GM23338 (cell line): ENCODE results near the gene KIR2DL1. TPM values are rescaled to one million over a fixed set of nuclear protein-coding genes. Genes with fewer than 3 reads are reported as not detected.
"Not testable (repeated sequence)": the region's sequence is repeated elsewhere in the genome, so short reads cannot be mapped to it uniquely, and the experiment has no call there.

Experiments
- ATAC-seq: fragments of 200-7000 bp; cut with Tn5 transposase; 3 replicates; pipeline ENCODE4 v1.9.1; 2020
- DNase-seq: peaks from one replicate; pipeline ENCODE4 v3.0.0-alpha.2; 2015; ENCODE audit warnings: low spot score
- H2AFZ ChIP-seq: fragments of 200-600 bp; sonication (generic); 2 replicates; pipeline ENCODE4 v1.8.0; 2016; ENCODE audit warnings: antibody characterized with exemption, mild to moderate bottlenecking, moderate library complexity
- H3F3A ChIP-seq: fragments of 200-600 bp; sonication (generic); replicated peaks from 2 replicates; pipeline ENCODE4 v1.8.0; 2017; ENCODE audit warnings: antibody characterized with exemption, mixed run types, low read depth
- H3K27ac ChIP-seq: fragments of 200-600 bp; sonication (generic); 2 replicates; pipeline ENCODE4 v1.6.1; 2016; ENCODE audit warnings: low read depth
- H3K27me3 ChIP-seq: fragments of 200-600 bp; sonication (generic); 2 replicates; pipeline ENCODE4 v1.8.0; 2016; ENCODE audit warnings: mild to moderate bottlenecking, mixed run types, moderate library complexity; ENCODE audit not compliant: insufficient read depth
- H3K36me3 ChIP-seq: fragments of 200-600 bp; sonication (generic); 2 replicates; pipeline ENCODE4 v1.8.0; 2016; ENCODE audit warnings: mild to moderate bottlenecking; ENCODE audit not compliant: insufficient read depth
- H3K4me1 ChIP-seq: fragments of 200-600 bp; sonication (generic); 2 replicates; pipeline ENCODE4 v1.8.0; 2016; ENCODE audit warnings: mild to moderate bottlenecking, moderate library complexity; ENCODE audit not compliant: insufficient read depth
- H3K4me2 ChIP-seq: fragments of 200-600 bp; sonication (generic); 2 replicates; pipeline ENCODE4 v1.7.1; 2017; ENCODE audit warnings: mixed run types
- H3K4me3 ChIP-seq: fragments of 200-600 bp; sonication (generic); 2 replicates; pipeline ENCODE4 v1.6.1; 2016; ENCODE audit warnings: mixed run types
- H3K79me2 ChIP-seq: fragments of 200-600 bp; sonication (generic); replicated peaks from 2 replicates; pipeline ENCODE4 v1.8.0; 2017; ENCODE audit warnings: mild to moderate bottlenecking; ENCODE audit not compliant: insufficient read depth
- H3K9me2 ChIP-seq: fragments of 200-600 bp; sonication (generic); 2 replicates; pipeline ENCODE4 v1.8.0; 2017; ENCODE audit not compliant: insufficient read depth
- H4K20me1 ChIP-seq: fragments of 200-600 bp; sonication (generic); replicated peaks from 2 replicates; pipeline ENCODE4 v1.8.0; 2017; ENCODE audit warnings: mild to moderate bottlenecking; ENCODE audit not compliant: insufficient read depth
- H3K27ac Mint-ChIP-seq: 2 replicates; pipeline ENCODE4 v1.8.0; 2020; ENCODE audit warnings: inconsistent platforms, mild to moderate bottlenecking, moderate library complexity, mixed read lengths
- H3K27me3 Mint-ChIP-seq: 3 replicates; pipeline ENCODE4 v1.8.0; 2022; ENCODE audit warnings: low read depth, mild to moderate bottlenecking, moderate library complexity, mixed read lengths, inconsistent platforms; ENCODE audit not compliant: insufficient read depth, poor library complexity
- H3K36me3 Mint-ChIP-seq: 3 replicates; pipeline ENCODE4 v1.8.0; 2021; ENCODE audit warnings: low read depth, mild to moderate bottlenecking, inconsistent platforms, moderate library complexity, mixed read lengths
- H3K4me1 Mint-ChIP-seq: 3 replicates; pipeline ENCODE4 v1.8.0; 2020; ENCODE audit warnings: mild to moderate bottlenecking, inconsistent platforms, mixed read lengths
- H3K4me3 Mint-ChIP-seq: 3 replicates; pipeline ENCODE4 v1.8.0; 2021; ENCODE audit warnings: moderate library complexity, mild to moderate bottlenecking, inconsistent platforms, mixed read lengths
- H3K9me3 Mint-ChIP-seq: 3 replicates; pipeline ENCODE4 v1.8.0; 2020; ENCODE audit warnings: moderate library complexity, mild to moderate bottlenecking, inconsistent platforms, mixed read lengths
- polyA plus RNA-seq: library from polyadenylated mRNA; unstranded; fragments of >200 nt; fragmentation: Nextera tagmentation; extraction: Ambion mirVana; gene quantifications from 2 replicates; pipeline ENCODE4 v1.2.1, GENCODE V29; 2016
- small RNA-seq: library from RNA; depleted of rRNA; stranded (forward); fragments of <200 nt; gene quantifications from one replicate; pipeline ENCODE3, GENCODE V24; 2014; ENCODE audit warnings: low replicate concordance
- total RNA-seq: library from RNA; depleted of rRNA; stranded (reverse); fragments of >200 nt; shearing (Covaris generic); gene quantifications from 2 replicates; pipeline ENCODE4 v1.2.3, GENCODE V29; 2014; rRNA removed

Gene KIR2DL1
- total and polyA plus RNA-seq, 2 experiments from 2014 or later, result not detected

DNA sequence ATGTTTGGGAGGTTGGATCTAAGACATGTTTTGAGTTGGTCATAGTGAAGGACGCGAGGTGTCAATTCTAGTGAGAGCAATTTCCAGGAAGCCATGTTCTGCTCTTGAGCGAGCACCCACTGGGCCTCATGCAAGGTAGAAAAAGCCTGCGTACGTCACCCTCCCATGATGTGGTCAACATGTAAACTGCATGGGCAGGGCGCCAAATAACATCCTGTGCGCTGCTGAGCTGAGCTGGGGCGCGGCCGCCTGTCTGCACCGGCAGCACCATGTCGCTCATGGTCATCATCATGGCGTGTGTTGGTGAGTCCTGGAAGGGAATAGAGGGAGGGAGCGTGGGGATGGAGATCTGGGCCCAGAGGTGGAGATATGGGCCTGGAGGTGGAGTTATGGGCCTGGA, 62.9 kb downstream of the KIR2DL1 start, which contains the start of gene KIR2DS4:
TSS of gene KIR2DS4 (plus strand) at position 181 of the 400 bp plus-strand sequence.
- not testable (repeated sequence) for H3K4me1 ChIP-seq, H2AFZ ChIP-seq, H3K4me2 ChIP-seq, DNase-seq, H3K36me3 ChIP-seq, H3K27ac ChIP-seq, H3K4me3 Mint-ChIP-seq, H4K20me1 ChIP-seq, H3K27me3 Mint-ChIP-seq, H3K9me2 ChIP-seq, H3K4me1 Mint-ChIP-seq, H3K4me3 ChIP-seq, H3K27ac Mint-ChIP-seq, H3F3A ChIP-seq, H3K27me3 ChIP-seq, H3K79me2 ChIP-seq, ATAC-seq
- Mint-ChIP-seq H3K9me3 (peaks cover 96% of the 10 kb centered on the region), H3K36me3 (peaks cover 55% of the 10 kb centered on the region)

Small RNAs within 50 kb of the gene (small RNA-seq; reads per million reads assigned to genes)
- gene KIR3DP1, result not detected

Other genes starting within 250 kb of the KIR2DL1 start
- not detected in 2 replicates for gene LILRA2, start 196.0 kb upstream of the KIR2DL1 start, total RNA-seq
- not detected in 2 replicates for gene LILRA2, start 196.0 kb upstream of the KIR2DL1 start, polyA plus RNA-seq
- not detected in 2 replicates for gene LILRA1, start 176.2 kb upstream of the KIR2DL1 start, total RNA-seq
- not detected in 2 replicates for gene LILRA1, start 176.2 kb upstream of the KIR2DL1 start, polyA plus RNA-seq
- gene LILRB1, start 139.3 kb upstream of the KIR2DL1 start, total RNA-seq, result 0.14 TPM in 1 of 2 replicates, not detected in the other
- 0.12 TPM in 1 of 2 replicates, not detected in the other for gene LILRB1, start 139.3 kb upstream of the KIR2DL1 start, polyA plus RNA-seq
- not detected in 2 replicates for gene LILRB4, start 106.8 kb upstream of the KIR2DL1 start, total RNA-seq
- not detected in 2 replicates for gene LILRB4, start 106.8 kb upstream of the KIR2DL1 start, polyA plus RNA-seq
- not detected in 2 replicates for gene KIR3DL3, start 45.4 kb upstream of the KIR2DL1 start, total RNA-seq
- not detected in 2 replicates for gene KIR3DL3, start 45.4 kb upstream of the KIR2DL1 start, polyA plus RNA-seq
- gene KIR2DL3, start 31.3 kb upstream of the KIR2DL1 start, total RNA-seq, result not detected in 2 replicates
- not detected in 2 replicates for gene KIR2DL3, start 31.3 kb upstream of the KIR2DL1 start, polyA plus RNA-seq
- not detected in 2 replicates for gene KIR2DL4, start 33.8 kb downstream of the KIR2DL1 start, total RNA-seq
- not detected in 2 replicates for gene KIR2DL4, start 33.8 kb downstream of the KIR2DL1 start, polyA plus RNA-seq
- not detected in 2 replicates for gene KIR3DL1, start 46.7 kb downstream of the KIR2DL1 start, total RNA-seq
- gene KIR3DL1, start 46.7 kb downstream of the KIR2DL1 start, polyA plus RNA-seq, result not detected in 2 replicates
- not detected in 2 replicates for gene KIR2DS4, start 62.9 kb downstream of the KIR2DL1 start, total RNA-seq
- gene KIR2DS4, start 62.9 kb downstream of the KIR2DL1 start, polyA plus RNA-seq, result not detected in 2 replicates
- gene KIR3DL2, start 80.7 kb downstream of the KIR2DL1 start, total RNA-seq, result not detected in 2 replicates
- not detected in 2 replicates for gene KIR3DL2, start 80.7 kb downstream of the KIR2DL1 start, polyA plus RNA-seq
- not detected in 2 replicates for gene FCAR, start 104.4 kb downstream of the KIR2DL1 start, total RNA-seq
- gene FCAR, start 104.4 kb downstream of the KIR2DL1 start, polyA plus RNA-seq, result not detected in 2 replicates
- 0.78 and 2.0 TPM in 2 replicates for gene NCR1, start 136.4 kb downstream of the KIR2DL1 start, total RNA-seq
- 1.6 and 1.8 TPM in 2 replicates for gene NCR1, start 136.4 kb downstream of the KIR2DL1 start, polyA plus RNA-seq
- 1.8 and 2.2 TPM in 2 replicates for gene NLRP7, start 177.7 kb downstream of the KIR2DL1 start, total RNA-seq
- 1.2 and 1.4 TPM in 2 replicates for gene NLRP7, start 177.7 kb downstream of the KIR2DL1 start, polyA plus RNA-seq
- 126 and 128 TPM in 2 replicates for gene NLRP2, start 196.6 kb downstream of the KIR2DL1 start, total RNA-seq
- 51.7 and 54.8 TPM in 2 replicates for gene NLRP2, start 196.6 kb downstream of the KIR2DL1 start, polyA plus RNA-seq